Neutrophil (primary cell): Measurements from ENCODE around the gene ADAT2.

Experiments used
- H3K27ac ChIP-seq: fragments of 200-600 bp; sonication (generic); 2 replicates; pipeline ENCODE4 v1.5.1; 2016; ENCODE audit warnings: mild to moderate bottlenecking, moderate library complexity
- H3K27me3 ChIP-seq: fragments of 200-600 bp; sonication (generic); 2 replicates; pipeline ENCODE4 v1.6.0; 2016; ENCODE audit warnings: mild to moderate bottlenecking
- H3K36me3 ChIP-seq: fragments of 200-600 bp; sonication (generic); 2 replicates; pipeline ENCODE4 v1.5.1; 2017
- H3K4me1 ChIP-seq, 2 experiments: fragments of 200-600 bp in 1 of 2; sonication (generic) in 1 of 2; 1 replicate in 1 of 2; 2 replicates in 1 of 2; pipeline versions ENCODE4 v1.5.1 to v1.6.1; 2013 to 2016; ENCODE audit warnings: low read depth in 1 of 2, low read length in 1 of 2, mild to moderate bottlenecking in 1 of 2, moderate library complexity in 1 of 2; ENCODE audit not compliant: control insufficient read depth in 1 of 2, insufficient read depth in 1 of 2
- H3K4me3 ChIP-seq, 2 experiments: fragments of 200-600 bp in 1 of 2; sonication (generic) in 1 of 2; 1 replicate in 1 of 2; 2 replicates in 1 of 2; pipeline ENCODE4 v1.5.1; 2013 to 2016; ENCODE audit warnings: low read depth in 1 of 2, low read length in 1 of 2, mild to moderate bottlenecking in 1 of 2, moderate library complexity in 1 of 2
- H3K9me3 ChIP-seq: fragments of 200-600 bp; sonication (generic); 2 replicates; pipeline ENCODE4 v1.5.1; 2016
- TF ChIP-seq, protein P1 (sequence below): fragments of 200-600 bp; sonication (generic); IDR thresholded peaks from 2 replicates; pipeline ENCODE4 v1.5.1; 2016; ENCODE audit warnings: antibody characterized with exemption

ADAT2 gene

DNA sequence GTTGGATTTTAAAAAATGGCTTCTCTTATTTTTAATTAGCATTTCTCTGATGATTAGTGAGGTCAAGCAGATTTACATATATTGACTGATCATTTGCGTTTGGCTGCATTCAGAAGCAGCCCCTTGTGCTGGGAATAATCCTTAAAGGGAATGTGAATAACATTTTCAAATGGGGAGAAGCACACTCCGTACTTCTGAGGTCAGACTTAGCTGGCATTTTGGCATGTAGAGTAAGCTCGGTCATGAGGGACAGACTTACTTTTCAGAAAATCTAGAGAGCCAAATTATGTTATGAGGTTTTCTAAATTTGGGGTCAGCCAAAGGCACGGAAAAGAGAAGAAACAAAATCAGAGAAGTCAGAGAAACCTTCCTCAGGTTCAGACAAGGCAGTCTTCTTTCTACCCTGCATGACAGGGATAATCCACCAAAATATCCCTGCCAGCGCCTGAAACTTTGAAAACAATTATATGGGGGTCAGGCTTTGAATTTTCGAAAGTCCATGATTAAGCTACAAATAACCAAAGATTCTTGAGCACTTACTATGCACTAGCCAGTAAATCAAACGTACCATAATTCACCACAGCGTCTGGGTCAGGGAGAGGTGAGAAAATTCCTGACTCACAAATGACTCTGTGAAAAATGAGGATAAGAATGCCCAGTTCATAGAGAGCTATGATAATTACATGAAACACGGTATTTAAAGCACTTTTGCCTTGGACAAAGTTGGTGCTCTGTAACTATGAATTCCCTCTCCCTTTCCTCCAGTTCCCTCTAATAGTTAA is 44.9 kb downstream of the ADAT2 start:
- H3K27me3 ChIP-seq = no peaks in the 10 kb centered on the region
- TF ChIP-seq, protein P1, sequence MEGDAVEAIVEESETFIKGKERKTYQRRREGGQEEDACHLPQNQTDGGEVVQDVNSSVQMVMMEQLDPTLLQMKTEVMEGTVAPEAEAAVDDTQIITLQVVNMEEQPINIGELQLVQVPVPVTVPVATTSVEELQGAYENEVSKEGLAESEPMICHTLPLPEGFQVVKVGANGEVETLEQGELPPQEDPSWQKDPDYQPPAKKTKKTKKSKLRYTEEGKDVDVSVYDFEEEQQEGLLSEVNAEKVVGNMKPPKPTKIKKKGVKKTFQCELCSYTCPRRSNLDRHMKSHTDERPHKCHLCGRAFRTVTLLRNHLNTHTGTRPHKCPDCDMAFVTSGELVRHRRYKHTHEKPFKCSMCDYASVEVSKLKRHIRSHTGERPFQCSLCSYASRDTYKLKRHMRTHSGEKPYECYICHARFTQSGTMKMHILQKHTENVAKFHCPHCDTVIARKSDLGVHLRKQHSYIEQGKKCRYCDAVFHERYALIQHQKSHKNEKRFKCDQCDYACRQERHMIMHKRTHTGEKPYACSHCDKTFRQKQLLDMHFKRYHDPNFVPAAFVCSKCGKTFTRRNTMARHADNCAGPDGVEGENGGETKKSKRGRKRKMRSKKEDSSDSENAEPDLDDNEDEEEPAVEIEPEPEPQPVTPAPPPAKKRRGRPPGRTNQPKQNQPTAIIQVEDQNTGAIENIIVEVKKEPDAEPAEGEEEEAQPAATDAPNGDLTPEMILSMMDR = no peak
- no peak overlapping the region for H3K27ac ChIP-seq
- no peaks in the 10 kb centered on the region for H3K9me3 ChIP-seq
- no peaks in the 10 kb centered on the region for H3K36me3 ChIP-seq
- peaks cover 0 to 3% of the 10 kb centered on the region in 2 experiments for H3K4me1 ChIP-seq
- no peak overlapping the region for H3K4me3 ChIP-seq

DNA sequence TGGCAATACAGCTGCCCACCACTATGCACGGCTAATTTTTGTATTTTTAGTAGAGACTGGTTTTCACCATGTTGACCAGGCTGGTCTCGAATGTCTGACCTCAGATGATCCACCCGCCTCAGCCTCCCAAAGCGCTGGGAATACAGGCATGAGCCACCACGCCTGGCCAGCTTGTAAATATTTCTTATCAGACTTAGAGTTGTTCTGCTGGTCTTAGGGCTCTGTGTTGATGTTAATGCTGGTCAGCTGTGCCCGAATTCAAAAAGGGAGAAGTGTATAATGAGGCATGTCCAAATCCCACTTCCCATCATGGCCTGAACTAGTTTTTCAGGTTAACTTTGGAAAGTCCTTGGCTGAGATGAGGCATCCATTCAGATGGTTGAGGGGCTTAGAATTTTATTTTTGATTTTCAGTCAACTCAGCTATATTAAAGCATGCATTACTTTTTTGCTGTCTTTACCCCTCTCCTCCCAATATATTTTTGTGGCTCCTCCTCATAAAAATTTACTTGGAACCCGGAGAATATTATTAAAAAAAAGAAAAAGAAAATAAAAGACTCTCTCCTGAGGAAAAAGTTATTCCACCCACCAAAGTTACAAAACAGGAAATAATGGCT is 47.7 kb downstream of the ADAT2 start:
- H3K9me3 ChIP-seq = no peaks in the 10 kb centered on the region
- TF ChIP-seq, protein P1 = no peak
- peaks cover 0 to 3% of the 10 kb centered on the region in 2 experiments for H3K4me1 ChIP-seq
- H3K4me3 ChIP-seq = no peak overlapping the region
- no peaks in the 10 kb centered on the region for H3K36me3 ChIP-seq
- H3K27ac ChIP-seq = no peak overlapping the region
- H3K27me3 ChIP-seq = no peaks in the 10 kb centered on the region

DNA sequence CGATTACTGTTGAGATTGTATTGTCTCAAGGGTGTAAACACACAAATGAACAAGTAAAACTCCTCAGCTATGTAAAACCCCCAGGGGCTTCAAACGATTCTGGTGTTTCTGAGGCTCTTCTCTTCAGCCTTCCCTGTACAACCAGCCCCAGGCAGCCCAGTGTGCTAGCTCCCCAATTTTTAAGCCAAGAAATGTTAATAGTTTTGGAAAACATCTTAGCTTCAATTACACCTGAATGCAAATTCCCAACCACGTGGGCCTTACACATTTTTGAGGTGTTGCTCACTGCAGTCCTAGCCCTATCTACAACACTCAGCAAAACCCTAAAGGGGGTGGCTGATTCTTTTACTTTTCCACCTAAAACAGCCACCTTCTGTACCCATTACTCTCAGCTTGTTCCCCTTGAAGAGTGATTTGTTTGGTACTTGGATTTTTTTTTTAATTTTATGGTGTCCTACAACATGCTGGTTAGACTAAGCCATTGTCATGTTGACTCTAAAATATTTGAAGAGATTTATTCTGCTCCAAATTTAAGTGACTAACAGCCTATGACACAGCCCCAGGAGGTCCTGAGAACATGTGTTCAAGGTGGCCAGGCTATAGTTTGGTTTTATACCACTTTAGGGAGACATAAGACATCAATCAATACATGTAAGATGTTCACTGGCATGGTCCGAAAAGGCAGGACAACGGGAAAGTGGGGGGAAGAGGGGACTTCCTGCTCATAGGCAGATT is 48.7 kb downstream of the ADAT2 start:
- Histone ChIP-seq H3K4me1 (peaks cover 0 to 3% of the 10 kb centered on the region in 2 experiments), H3K27me3 (no peaks in the 10 kb centered on the region), H3K4me3 (no peak overlapping the region), H3K9me3 (no peaks in the 10 kb centered on the region), H3K27ac (no peak overlapping the region), H3K36me3 (no peaks in the 10 kb centered on the region)
- TF ChIP-seq, protein P1 = no peak

DNA sequence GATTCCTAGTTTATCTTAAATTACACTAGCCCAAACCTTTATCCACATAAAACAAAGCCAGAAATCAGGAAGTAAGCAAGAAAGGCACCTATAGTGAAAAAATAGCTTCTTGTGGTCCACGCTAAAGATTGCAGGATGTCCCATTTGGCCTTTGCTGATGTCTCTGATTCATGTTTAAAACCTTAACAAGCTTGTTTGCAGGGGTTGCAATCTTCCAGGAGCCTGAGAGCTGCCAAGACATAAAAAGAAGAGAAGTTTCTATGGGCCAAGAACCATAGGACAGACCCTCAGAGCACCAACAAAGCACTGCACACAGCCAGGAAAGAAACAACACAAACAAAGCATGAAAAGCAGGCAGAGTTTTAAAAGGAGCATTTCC is 49.4 kb downstream of the ADAT2 start:
- Histone ChIP-seq H3K4me3 (no peak overlapping the region), H3K27ac (no peak overlapping the region), H3K4me1 (peaks cover 0 to 3% of the 10 kb centered on the region in 2 experiments), H3K36me3 (no peaks in the 10 kb centered on the region), H3K27me3 (no peaks in the 10 kb centered on the region), H3K9me3 (no peaks in the 10 kb centered on the region)
- TF ChIP-seq, protein P1 = no peak

DNA sequence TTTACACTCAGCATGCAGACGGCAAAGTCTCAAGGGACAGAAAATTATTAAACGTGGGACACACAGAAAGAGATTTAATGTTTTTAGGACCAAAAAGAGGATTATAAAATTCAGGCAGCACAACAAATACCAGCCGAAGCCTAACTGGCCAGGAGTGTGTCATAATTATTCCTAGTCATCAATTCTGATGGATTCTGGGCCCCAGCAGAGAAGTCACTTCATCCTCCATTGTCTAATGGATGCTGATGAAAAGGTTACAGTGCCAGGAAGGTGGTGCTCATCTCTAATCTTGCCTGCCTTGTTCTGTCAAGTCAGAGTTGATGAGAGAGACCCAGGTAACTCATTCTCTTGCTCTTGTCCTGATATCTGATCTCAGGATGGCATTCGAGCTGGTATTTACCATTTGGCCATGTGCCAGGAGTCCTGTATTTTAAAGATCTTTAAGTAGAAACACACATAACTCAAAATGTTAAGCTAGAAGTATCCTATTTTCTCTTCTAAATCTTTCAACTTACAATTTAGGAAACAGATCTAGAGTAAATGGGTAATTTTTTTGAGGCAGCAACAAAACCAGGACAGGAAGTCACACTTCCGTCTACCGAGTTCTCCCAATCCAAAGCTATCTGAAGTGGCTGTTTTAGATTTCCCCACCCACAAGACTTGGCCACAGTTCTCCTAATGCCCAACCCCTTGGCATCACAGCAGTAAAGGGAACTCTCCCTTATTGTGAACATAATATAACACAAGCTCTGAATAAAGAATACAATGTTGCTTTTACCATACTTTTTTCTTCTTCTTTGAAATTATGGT is 50.0 kb downstream of the ADAT2 start:
- Histone ChIP-seq H3K9me3 (no peaks in the 10 kb centered on the region), H3K4me3 (no peak overlapping the region), H3K27me3 (no peaks in the 10 kb centered on the region), H3K36me3 (no peaks in the 10 kb centered on the region), H3K4me1 (peaks cover 0 to 3% of the 10 kb centered on the region in 2 experiments), H3K27ac (no peak overlapping the region)
- TF ChIP-seq, protein P1 = no peak
